GM12878 (cell line): ENCODE data around the gene TRAF3IP1. TPM values are rescaled to one million over a fixed set of nuclear protein-coding genes. Genes with fewer than 3 reads are reported as not detected.

Experiments used
- ATAC-seq: fragments of 200-7000 bp; cut with Tn5 transposase; 3 replicates; pipeline ENCODE4 v1.9.1; 2020; ENCODE audit warnings: mild to moderate bottlenecking, moderate library complexity
- BruUV-seq: library from RNA; stranded (reverse); fragments of 400-500 nt; replicated peaks from 2 replicates; lab custom pipeline; 2021; lab: Mats Ljungman, UMichigan
- CTCF ChIA-PET: fragments of 300-600 bp; sonication (Branson Sonifier 250); formaldehyde crosslinking; extraction: SDS; loops from one replicate; lab custom pipeline; 2021; ENCODE audit warnings: inconsistent platforms; lab: Yijun Ruan, JAX
- POLR2A ChIA-PET: fragments of 350-600 bp; formaldehyde crosslinking; extraction: SDS; loops from one replicate; lab custom pipeline; 2021; ENCODE audit warnings: inconsistent platforms; lab: Charles Lee
- RAD21 ChIA-PET: fragments of 300-600 bp; sonication (Branson Sonifier 250); formaldehyde crosslinking; loops from one replicate; lab custom pipeline; 2023; ENCODE audit warnings: antibody characterized with exemption; ENCODE audit not compliant: unreplicated experiment; lab: Charles Lee
- SMC1A ChIA-PET: fragments of 300-600 bp; sonication (Branson Sonifier 250); formaldehyde crosslinking; loops from one replicate; lab custom pipeline; 2023; ENCODE audit not compliant: unreplicated experiment, uncharacterized antibody; lab: Charles Lee
- DNase-seq: peaks from one replicate; pipeline ENCODE4 v3.0.0-alpha.2; 2011; ENCODE audit warnings: low read depth, low spot score
- FAIRE-seq: peaks from 3 replicates; lab custom pipeline; 2011; peaks lifted over from hg19 to GRCh38; lab: Jason Lieb, UNC
- H2AFZ ChIP-seq: 2 replicates; pipeline ENCODE4 v1.6.0; 2011; ENCODE audit warnings: low read depth, low read length, control low read depth; ENCODE audit not compliant: control insufficient read depth
- H3K27ac ChIP-seq: 2 replicates; pipeline ENCODE4 v1.5.1; 2011; ENCODE audit warnings: control low read depth; ENCODE audit not compliant: control insufficient read depth, insufficient read depth
- H3K27me3 ChIP-seq, 2 experiments: replicated peaks in 1 of 2; 2 replicates each; pipeline versions ENCODE4 v1.6.0 to v1.6.1; 2011; ENCODE audit warnings: low read length in 1 of 2; ENCODE audit not compliant: control insufficient read depth in 2 of 2, insufficient read depth in 2 of 2
- H3K36me3 ChIP-seq, 2 experiments: 2 replicates each; pipeline ENCODE4 v1.5.1; 2011; ENCODE audit warnings: low read length in 1 of 2; ENCODE audit not compliant: control insufficient read depth in 2 of 2, insufficient read depth in 2 of 2
- H3K4me1 ChIP-seq: 2 replicates; pipeline ENCODE4 v1.6.1; 2011; ENCODE audit warnings: mild to moderate bottlenecking, low read length, moderate library complexity, mixed read lengths; ENCODE audit not compliant: control insufficient read depth, insufficient read depth
- H3K4me2 ChIP-seq: 2 replicates; pipeline ENCODE4 v1.6.0; 2011; ENCODE audit warnings: control low read depth; ENCODE audit not compliant: control insufficient read depth, insufficient read depth
- H3K4me3 ChIP-seq: fragments of 200-600 bp; sonication (generic); 2 replicates; pipeline ENCODE4 v1.5.1; 2016
- H3K79me2 ChIP-seq: 2 replicates; pipeline ENCODE4 v1.6.0; 2011; ENCODE audit warnings: low read length; ENCODE audit not compliant: control insufficient read depth, insufficient read depth
- H3K9ac ChIP-seq: 2 replicates; pipeline ENCODE4 v1.8.0; 2011; ENCODE audit warnings: low read length, control low read depth, mixed read lengths; ENCODE audit not compliant: control insufficient read depth, insufficient read depth
- H3K9me3 ChIP-seq: replicated peaks from 3 replicates; pipeline ENCODE4 v1.5.1; 2011; ENCODE audit warnings: mild to moderate bottlenecking, low read length; ENCODE audit not compliant: control insufficient read depth, insufficient read depth
- H4K20me1 ChIP-seq: 2 replicates; pipeline ENCODE4 v1.6.0; 2011; ENCODE audit not compliant: control insufficient read depth, insufficient read depth
- BHLHE40 ChIP-seq, 2 experiments: fragments of 450-650 bp in 1 of 2; IDR thresholded peaks; 2 replicates each; pipeline ENCODE4 v1.6.1; 2011 to 2017; ENCODE audit warnings: low read depth in 2 of 2, borderline replicate concordance in 1 of 2, improper control_type of control experiment in 1 of 2, low read length in 1 of 2, mild to moderate bottlenecking in 1 of 2
- CHD4 ChIP-seq: fragments of 200-600 bp; sonication (generic); IDR thresholded peaks from 2 replicates; pipeline ENCODE4 v1.6.1; 2016; ENCODE audit warnings: mild to moderate bottlenecking
- CREM ChIP-seq: IDR thresholded peaks from 2 replicates; pipeline ENCODE4 v1.6.1; 2014; ENCODE audit warnings: antibody characterized with exemption, low read depth
- MYB ChIP-seq: fragments of 150-350 bp; IDR thresholded peaks from 2 replicates; pipeline ENCODE4 v1.6.1; 2014; ENCODE audit warnings: mild to moderate bottlenecking, low read depth, low read length, borderline replicate concordance
- POLR2AphosphoS5 ChIP-seq: IDR thresholded peaks from 2 replicates; pipeline ENCODE4 v1.6.1; 2011; ENCODE audit warnings: mild to moderate bottlenecking, low read length, inconsistent platforms
- STAT3 ChIP-seq: IDR thresholded peaks from 2 replicates; pipeline ENCODE4 v1.6.1; 2011; ENCODE audit warnings: low read depth, low read length, improper control_type of control experiment
- ZNF217 ChIP-seq: fragments of 450-650 bp; IDR thresholded peaks from 2 replicates; pipeline ENCODE4 v1.6.1; 2017; ENCODE audit warnings: antibody characterized with exemption, mild to moderate bottlenecking
- WGBS: methylation state at CpG from one replicate; pipeline ENCODE4 v1.1.6; 2016; ENCODE audit warnings: low lambda C conversion rate; ENCODE audit not compliant: insufficient replicate concordance, insufficient coverage; ENCODE audit errors: missing lambda C conversion rate; 5-methylcytosine and 5-hydroxymethylcytosine counted together
- in situ Hi-C: fragments of 300-500 bp; cut with MboI; formaldehyde crosslinking; loops from 9 replicates; pipeline ENCODE4 v1.14.3; 2018; ENCODE audit warnings: mixed read lengths
- intact Hi-C: fragments of 100-400 bp; cut with micrococcal nuclease; formaldehyde crosslinking; loops from one replicate; pipeline ENCODE4 v1.14.2; 2022; ENCODE audit not compliant: unreplicated experiment
- polyA plus RNA-seq, 11 experiments: library from polyadenylated mRNA; depleted of rRNA in 4 of 11; unstranded in 6 of 11; stranded (reverse) in 5 of 11; fragments of >200 nt; fragmentation: Nextera tagmentation in 4 of 11; fragmentation: Illumina TruSeq in 1 of 11; extraction: Ambion mirVana in 4 of 11; extraction: Trizol in 1 of 11; gene quantifications; 1 replicate in 1 of 11; 2 replicates in 10 of 11; pipeline versions ENCODE4 v1.2.1 to v1.2.3, GENCODE V29; 2011 to 2016; ENCODE audit warnings: inconsistent platforms in 2 of 11, missing spikeins in 2 of 11, low read depth in 1 of 11
- total RNA-seq, 4 experiments: library from RNA; depleted of rRNA in 3 of 4; stranded (reverse); fragments of >200 nt in 3 of 4; fragmentation: Illumina TruSeq in 1 of 4; extraction: Trizol in 1 of 4; gene quantifications; 2 replicates each; pipeline versions ENCODE4 v1.2.1 to v1.2.3, GENCODE V29; 2013 to 2021
- TF ChIP-seq, protein P1 (sequence below): fragments of 450-650 bp; IDR thresholded peaks from 2 replicates; pipeline ENCODE4 v1.6.1; 2017; ENCODE audit warnings: mild to moderate bottlenecking, moderate library complexity
- TF ChIP-seq, protein P2 (sequence below): fragments of 150-350 bp; IDR thresholded peaks from 2 replicates; pipeline ENCODE4 v1.6.1; 2014; ENCODE audit warnings: mild to moderate bottlenecking, low read depth, low read length

Gene TRAF3IP1
- total and polyA plus RNA-seq, 10 of the 15 experiments (the other 5 are each of a cell fraction or from before 2014, with no cell fraction given): 1.6 to 7.5 (median 3.6) TPM

DNA sequence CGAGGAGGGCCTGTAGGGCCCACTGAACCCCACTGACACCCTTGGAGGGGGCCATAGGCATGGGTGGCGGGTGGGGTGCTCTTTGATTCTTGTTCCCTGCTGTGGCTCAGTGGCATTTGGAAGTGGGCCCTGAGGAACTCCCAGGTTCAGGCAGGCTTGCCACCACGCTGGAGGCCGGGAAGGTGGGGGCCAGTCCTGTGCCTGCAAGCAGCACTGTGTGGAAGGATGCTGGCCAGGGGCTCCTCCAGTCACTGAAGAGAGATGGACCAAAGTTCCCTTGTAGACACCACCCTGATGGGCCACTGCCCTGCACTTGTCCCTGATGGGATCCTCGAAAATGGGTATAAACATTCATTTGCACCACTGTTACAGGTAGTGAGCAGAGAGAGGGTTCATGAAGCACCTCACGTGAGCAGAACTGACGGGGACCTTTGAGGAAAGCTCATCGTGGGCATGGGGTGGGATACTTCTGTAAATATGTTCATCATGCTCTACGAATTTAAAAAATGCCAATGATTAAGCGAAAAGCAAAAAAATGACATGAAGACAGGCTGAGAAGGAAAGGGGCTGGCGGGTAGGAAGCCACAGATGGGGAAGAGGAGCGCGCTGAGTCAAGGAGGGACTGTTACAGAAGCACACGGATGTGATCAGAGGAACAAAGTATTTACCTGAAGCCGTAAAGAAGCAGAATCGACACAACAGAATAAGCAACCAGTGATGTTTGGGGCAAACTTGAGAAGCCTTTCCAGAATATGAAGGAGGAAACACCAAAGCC is 61.2 kb downstream of the TRAF3IP1 start:
- in situ Hi-C loops (no loop called here), intact Hi-C loops (no loop called here)
- no TSS peak for BruUV-seq
- FAIRE-seq: no peak
- no peaks in the 10 kb centered on the region for H3K79me2 ChIP-seq
- ChIA-PET RAD21 (no interaction called here), CTCF (no interaction called here), SMC1A (no interaction called here), POLR2A (no interaction called here)
- ATAC-seq: no peak
- WGBS: 83% methylated on average over 16 of the region's 16 CpGs
- H2AFZ ChIP-seq: no peak overlapping the region
- DNase-seq: no peak
- TF ChIP-seq, protein P1, sequence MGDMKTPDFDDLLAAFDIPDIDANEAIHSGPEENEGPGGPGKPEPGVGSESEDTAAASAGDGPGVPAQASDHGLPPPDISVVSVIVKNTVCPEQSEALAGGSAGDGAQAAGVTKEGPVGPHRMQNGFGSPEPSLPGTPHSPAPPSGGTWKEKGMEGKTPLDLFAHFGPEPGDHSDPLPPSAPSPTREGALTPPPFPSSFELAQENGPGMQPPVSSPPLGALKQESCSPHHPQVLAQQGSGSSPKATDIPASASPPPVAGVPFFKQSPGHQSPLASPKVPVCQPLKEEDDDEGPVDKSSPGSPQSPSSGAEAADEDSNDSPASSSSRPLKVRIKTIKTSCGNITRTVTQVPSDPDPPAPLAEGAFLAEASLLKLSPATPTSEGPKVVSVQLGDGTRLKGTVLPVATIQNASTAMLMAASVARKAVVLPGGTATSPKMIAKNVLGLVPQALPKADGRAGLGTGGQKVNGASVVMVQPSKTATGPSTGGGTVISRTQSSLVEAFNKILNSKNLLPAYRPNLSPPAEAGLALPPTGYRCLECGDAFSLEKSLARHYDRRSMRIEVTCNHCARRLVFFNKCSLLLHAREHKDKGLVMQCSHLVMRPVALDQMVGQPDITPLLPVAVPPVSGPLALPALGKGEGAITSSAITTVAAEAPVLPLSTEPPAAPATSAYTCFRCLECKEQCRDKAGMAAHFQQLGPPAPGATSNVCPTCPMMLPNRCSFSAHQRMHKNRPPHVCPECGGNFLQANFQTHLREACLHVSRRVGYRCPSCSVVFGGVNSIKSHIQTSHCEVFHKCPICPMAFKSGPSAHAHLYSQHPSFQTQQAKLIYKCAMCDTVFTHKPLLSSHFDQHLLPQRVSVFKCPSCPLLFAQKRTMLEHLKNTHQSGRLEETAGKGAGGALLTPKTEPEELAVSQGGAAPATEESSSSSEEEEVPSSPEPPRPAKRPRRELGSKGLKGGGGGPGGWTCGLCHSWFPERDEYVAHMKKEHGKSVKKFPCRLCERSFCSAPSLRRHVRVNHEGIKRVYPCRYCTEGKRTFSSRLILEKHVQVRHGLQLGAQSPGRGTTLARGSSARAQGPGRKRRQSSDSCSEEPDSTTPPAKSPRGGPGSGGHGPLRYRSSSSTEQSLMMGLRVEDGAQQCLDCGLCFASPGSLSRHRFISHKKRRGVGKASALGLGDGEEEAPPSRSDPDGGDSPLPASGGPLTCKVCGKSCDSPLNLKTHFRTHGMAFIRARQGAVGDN: no peak
- TF ChIP-seq, protein P2, sequence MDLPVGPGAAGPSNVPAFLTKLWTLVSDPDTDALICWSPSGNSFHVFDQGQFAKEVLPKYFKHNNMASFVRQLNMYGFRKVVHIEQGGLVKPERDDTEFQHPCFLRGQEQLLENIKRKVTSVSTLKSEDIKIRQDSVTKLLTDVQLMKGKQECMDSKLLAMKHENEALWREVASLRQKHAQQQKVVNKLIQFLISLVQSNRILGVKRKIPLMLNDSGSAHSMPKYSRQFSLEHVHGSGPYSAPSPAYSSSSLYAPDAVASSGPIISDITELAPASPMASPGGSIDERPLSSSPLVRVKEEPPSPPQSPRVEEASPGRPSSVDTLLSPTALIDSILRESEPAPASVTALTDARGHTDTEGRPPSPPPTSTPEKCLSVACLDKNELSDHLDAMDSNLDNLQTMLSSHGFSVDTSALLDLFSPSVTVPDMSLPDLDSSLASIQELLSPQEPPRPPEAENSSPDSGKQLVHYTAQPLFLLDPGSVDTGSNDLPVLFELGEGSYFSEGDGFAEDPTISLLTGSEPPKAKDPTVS: no peak
- TF ChIP-seq CHD4 (no peak), ZNF217 (no peak), CREM (no peak), POLR2AphosphoS5 (no peak), BHLHE40 (IDR thresholded peaks at IDR 0.05; ENCODE audit: borderline replicate concordance in 1 of 2, low read depth in 2 of 2, low read length in 1 of 2) (no peak), MYB (no peak), STAT3 (no peak)
- H3K27me3 ChIP-seq: no peaks in the 10 kb centered on the region
- no peaks in the 10 kb centered on the region for H3K36me3 ChIP-seq
- H3K27ac ChIP-seq: no peak overlapping the region
- peaks cover 8% of the 10 kb centered on the region for H3K4me1 ChIP-seq
- no peak overlapping the region for H3K4me3 ChIP-seq
- H4K20me1 ChIP-seq: no peaks in the 10 kb centered on the region
- H3K9ac ChIP-seq: no peak overlapping the region
- H3K9me3 ChIP-seq: no peaks in the 10 kb centered on the region
- no peak overlapping the region for H3K4me2 ChIP-seq
